Neuronal stem cell (in vitro differentiated cells): ENCODE results near the gene TTC33.

Source experiments
- DNase-seq: peaks from one replicate; pipeline ENCODE4 v3.0.0-alpha.2; 2013; ENCODE audit warnings: low spot score
- H2AFZ ChIP-seq: one replicate; pipeline ENCODE4 v1.6.1; 2013; ENCODE audit warnings: mild to moderate bottlenecking, low read length, inconsistent platforms
- H2AK5ac ChIP-seq: 2 replicates; pipeline ENCODE4 v1.6.1; 2013; ENCODE audit warnings: low read depth, mild to moderate bottlenecking, inconsistent platforms, low read length, moderate library complexity, mixed read lengths
- H2BK120ac ChIP-seq: 2 replicates; pipeline ENCODE4 v1.6.1; 2013; ENCODE audit warnings: low read depth, mild to moderate bottlenecking, inconsistent platforms, low read length, moderate library complexity, mixed read lengths
- H2BK12ac ChIP-seq: one replicate; pipeline ENCODE4 v1.6.1; 2013; ENCODE audit warnings: low read length, inconsistent platforms
- H2BK15ac ChIP-seq: 2 replicates; pipeline ENCODE4 v1.6.1; 2013; ENCODE audit warnings: mild to moderate bottlenecking, low read length, inconsistent platforms, mixed read lengths
- H2BK5ac ChIP-seq: one replicate; pipeline ENCODE4 v1.6.1; 2013; ENCODE audit warnings: inconsistent platforms, mild to moderate bottlenecking, low read length, moderate library complexity
- H3K14ac ChIP-seq: one replicate; pipeline ENCODE4 v1.6.1; 2013; ENCODE audit warnings: low read length, inconsistent platforms
- H3K18ac ChIP-seq: 2 replicates; pipeline ENCODE4 v1.6.1; 2013; ENCODE audit warnings: low read length, inconsistent platforms
- H3K23ac ChIP-seq: 2 replicates; pipeline ENCODE4 v1.6.1; 2013; ENCODE audit warnings: low read depth, mild to moderate bottlenecking, mixed read lengths, low read length, inconsistent platforms; ENCODE audit not compliant: poor library complexity
- H3K27ac ChIP-seq: replicated peaks from 3 replicates; pipeline ENCODE4 v1.5.1; 2013; ENCODE audit warnings: low read length, inconsistent platforms
- H3K27me3 ChIP-seq, 3 experiments: 2 replicates each; pipeline ENCODE4 v1.6.1; 2013; ENCODE audit warnings: low read length in 3 of 3, mild to moderate bottlenecking in 2 of 3, inconsistent platforms in 1 of 3, low read depth in 1 of 3, mixed read lengths in 1 of 3, moderate library complexity in 1 of 3; ENCODE audit not compliant: control insufficient read depth in 3 of 3, insufficient read depth in 3 of 3
- H3K36me3 ChIP-seq, 2 donors: replicated peaks in 1 of 2; 2 replicates each; pipeline ENCODE4 v1.6.1; 2013; ENCODE audit warnings: low read length in 2 of 2; ENCODE audit not compliant: control insufficient read depth in 2 of 2, insufficient read depth in 2 of 2
- H3K4ac ChIP-seq: 2 replicates; pipeline ENCODE4 v1.6.1; 2013; ENCODE audit warnings: inconsistent platforms, mild to moderate bottlenecking, low read length, moderate library complexity
- H3K4me1 ChIP-seq, 2 donors: 1 replicate in 1 of 2; 2 replicates in 1 of 2; pipeline ENCODE4 v1.6.1; 2013; ENCODE audit warnings: low read length in 2 of 2, low read depth in 1 of 2; ENCODE audit not compliant: control insufficient read depth in 2 of 2, insufficient read depth in 1 of 2
- H3K4me2 ChIP-seq: one replicate; pipeline ENCODE4 v1.6.1; 2013; ENCODE audit warnings: mild to moderate bottlenecking, low read length, inconsistent platforms; ENCODE audit not compliant: insufficient read depth, poor library complexity, severe bottlenecking
- H3K4me3 ChIP-seq, 2 donors: 2 replicates each; pipeline ENCODE4 v1.5.1; 2013; ENCODE audit warnings: low read length in 2 of 2, mild to moderate bottlenecking in 2 of 2, inconsistent platforms in 1 of 2, moderate library complexity in 1 of 2
- H3K79me1 ChIP-seq: one replicate; pipeline ENCODE4 v1.6.1; 2013; ENCODE audit warnings: low read depth, mild to moderate bottlenecking, inconsistent platforms, low read length, moderate library complexity
- H3K9ac ChIP-seq: one replicate; pipeline ENCODE4 v1.6.1; 2013; ENCODE audit warnings: mild to moderate bottlenecking, low read depth, low read length, inconsistent platforms; ENCODE audit not compliant: poor library complexity
- H3K9me3 ChIP-seq, 2 donors: replicated peaks in 1 of 2; 2 replicates each; pipeline versions ENCODE3 to v1.6.1; 2013; ENCODE audit warnings: low read length in 2 of 2, mild to moderate bottlenecking in 2 of 2, inconsistent platforms in 1 of 2, low read depth in 1 of 2, mixed read lengths in 1 of 2, moderate library complexity in 1 of 2; ENCODE audit not compliant: control insufficient read depth in 2 of 2, insufficient read depth in 1 of 2
- H4K8ac ChIP-seq: one replicate; pipeline ENCODE4 v1.6.1; 2013; ENCODE audit warnings: low read depth, mild to moderate bottlenecking, inconsistent platforms, low read length, moderate library complexity
- H4K91ac ChIP-seq: one replicate; pipeline ENCODE4 v1.6.1; 2013; ENCODE audit warnings: low read length, low read depth, mild to moderate bottlenecking, inconsistent platforms; ENCODE audit not compliant: poor library complexity
- WGBS, 2 donors: extraction: QIAGEN DNeasy Blood & Tissue Kit; methylation state at CpG; one replicate each; pipeline ENCODE4 v1.1.7; 2013; ENCODE audit warnings: missing lambda C conversion rate in 2 of 2, mixed read lengths in 1 of 2; ENCODE audit not compliant: insufficient read length in 2 of 2, insufficient replicate concordance in 1 of 2; ENCODE audit errors: extremely low coverage in 2 of 2; 5-methylcytosine and 5-hydroxymethylcytosine counted together

TTC33 gene

DNA sequence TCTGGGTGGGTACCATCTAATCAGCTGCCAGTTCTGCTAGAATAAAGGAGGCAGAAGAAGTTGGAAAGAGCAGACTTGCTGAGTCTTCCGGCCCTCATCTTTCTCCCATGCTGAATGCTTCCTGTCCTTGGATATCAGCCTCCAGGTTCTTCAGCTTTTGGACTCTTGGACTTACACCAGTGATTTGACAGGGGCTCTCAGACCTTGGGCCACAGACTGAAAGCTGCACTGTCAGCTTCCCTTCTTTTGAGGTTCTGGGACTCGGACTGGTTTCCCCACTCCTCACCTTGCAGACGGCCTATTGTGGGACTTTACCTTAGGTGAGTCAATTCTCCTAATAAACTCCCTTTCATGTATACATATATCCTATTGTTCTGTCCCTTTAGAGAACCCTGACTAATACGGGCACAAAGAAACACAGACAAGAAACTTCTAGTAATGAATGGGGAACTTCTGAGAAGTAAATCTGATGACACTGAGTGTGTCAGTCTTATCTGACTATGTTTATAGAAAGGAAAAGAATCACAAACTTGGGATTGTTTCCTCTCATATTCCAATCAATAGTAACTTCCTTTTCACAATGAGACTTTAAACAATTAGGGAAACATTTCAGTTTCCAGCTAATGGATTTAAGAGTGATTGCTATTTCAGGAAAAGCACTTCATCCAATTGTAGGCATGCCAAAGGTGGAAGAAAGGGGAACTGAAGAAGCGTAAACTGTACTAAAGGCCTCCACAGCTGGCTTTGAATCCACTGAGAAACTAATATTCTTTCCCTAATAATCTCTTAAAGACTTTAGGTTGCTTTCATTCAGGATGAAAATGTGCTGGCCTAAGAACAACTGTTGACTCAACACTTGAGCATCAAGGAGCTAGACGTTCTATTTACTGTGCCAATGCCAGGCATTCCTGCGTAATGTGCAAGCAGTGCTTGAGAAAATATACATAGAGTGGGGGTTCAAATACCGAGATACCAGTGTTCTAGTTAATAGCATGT lies 204.0 kb downstream of the TTC33 start:
- Histone ChIP-seq H3K9me3 (no peaks in the 10 kb centered on the region), H2AFZ (no peak overlapping the region), H2BK12ac (no peak overlapping the region), H3K4me3 (no peak overlapping the region), H3K4me1 (peaks cover 0 to 6% of the 10 kb centered on the region in 2 donors), H3K27ac (no peak overlapping the region), H3K9ac (no peak overlapping the region), H3K79me1 (no peaks in the 10 kb centered on the region), H3K14ac (no peak overlapping the region), H3K23ac (no peak overlapping the region), H4K91ac (no peak overlapping the region), H3K18ac (no peak overlapping the region), H2AK5ac (no peak overlapping the region), H3K36me3 (peaks cover 0 to 2% of the 10 kb centered on the region in 2 donors), H2BK5ac (no peak overlapping the region), H3K4me2 (no peak overlapping the region), H2BK15ac (no peak overlapping the region), H4K8ac (no peak overlapping the region), H3K27me3 (no peaks in the 10 kb centered on the region), H2BK120ac (no peak overlapping the region), H3K4ac (no peak overlapping the region)
- no CpG with 5 or more reads among the region's 8 CpGs for WGBS, 2 donors
- no peak for DNase-seq

DNA sequence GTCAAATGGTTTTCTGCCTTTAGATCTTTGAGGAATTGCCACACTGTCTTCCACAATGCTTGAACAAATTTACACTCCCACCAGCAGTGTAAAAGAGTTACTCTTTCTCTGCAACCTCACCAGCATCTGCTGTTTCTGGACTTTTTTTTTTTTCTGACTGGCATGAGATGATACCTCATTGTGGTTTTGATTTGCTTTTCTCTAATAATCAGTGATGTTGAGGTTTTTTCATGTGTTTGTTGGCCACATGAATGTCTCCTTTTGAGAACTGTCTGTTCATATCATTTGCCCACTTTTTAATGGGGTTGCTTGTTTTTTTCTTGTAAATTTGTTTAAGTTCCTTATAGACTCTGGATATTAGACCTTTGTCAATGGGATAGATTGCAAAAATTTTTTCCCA lies 205.3 kb downstream of the TTC33 start:
- Histone ChIP-seq H3K9me3 (no peaks in the 10 kb centered on the region), H2AK5ac (no peak overlapping the region), H3K4me1 (peaks cover 0 to 4% of the 10 kb centered on the region in 2 donors), H2BK5ac (no peak overlapping the region), H3K4me3 (no peak overlapping the region), H3K4ac (no peak overlapping the region), H2BK12ac (no peak overlapping the region), H3K79me1 (no peaks in the 10 kb centered on the region), H2BK120ac (no peak overlapping the region), H4K91ac (no peak overlapping the region), H2BK15ac (no peak overlapping the region), H3K27ac (no peak overlapping the region), H3K9ac (no peak overlapping the region), H2AFZ (no peak overlapping the region), H3K14ac (no peak overlapping the region), H3K23ac (no peak overlapping the region), H4K8ac (no peak overlapping the region), H3K27me3 (no peaks in the 10 kb centered on the region), H3K18ac (no peak overlapping the region), H3K4me2 (no peak overlapping the region), H3K36me3 (peaks cover 0 to 2% of the 10 kb centered on the region in 2 donors)
- no peak for DNase-seq

DNA sequence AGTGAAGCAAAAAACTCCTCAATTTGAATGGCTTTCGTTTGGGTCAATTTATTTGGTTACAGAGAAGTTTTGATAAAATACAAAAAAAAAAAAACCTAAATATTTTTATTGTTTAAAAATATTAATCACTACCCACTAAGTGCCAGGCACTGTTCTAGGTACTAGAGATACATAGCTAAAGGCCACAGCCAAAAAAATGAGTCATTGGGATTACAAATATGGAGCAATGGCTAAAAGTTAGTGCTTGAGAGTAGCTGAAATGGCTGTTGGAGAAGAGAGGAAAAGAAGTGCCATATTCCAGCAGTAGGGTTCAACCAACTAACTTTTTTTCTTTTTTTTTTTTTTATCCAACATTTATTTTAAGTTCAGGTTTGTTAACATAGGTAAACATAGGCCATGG lies 206.1 kb downstream of the TTC33 start:
- WGBS, 2 donors, result no CpG with 5 or more reads among the region's 1 CpG
- DNase-seq, result no peak
- no peak overlapping the region for H4K91ac ChIP-seq

DNA sequence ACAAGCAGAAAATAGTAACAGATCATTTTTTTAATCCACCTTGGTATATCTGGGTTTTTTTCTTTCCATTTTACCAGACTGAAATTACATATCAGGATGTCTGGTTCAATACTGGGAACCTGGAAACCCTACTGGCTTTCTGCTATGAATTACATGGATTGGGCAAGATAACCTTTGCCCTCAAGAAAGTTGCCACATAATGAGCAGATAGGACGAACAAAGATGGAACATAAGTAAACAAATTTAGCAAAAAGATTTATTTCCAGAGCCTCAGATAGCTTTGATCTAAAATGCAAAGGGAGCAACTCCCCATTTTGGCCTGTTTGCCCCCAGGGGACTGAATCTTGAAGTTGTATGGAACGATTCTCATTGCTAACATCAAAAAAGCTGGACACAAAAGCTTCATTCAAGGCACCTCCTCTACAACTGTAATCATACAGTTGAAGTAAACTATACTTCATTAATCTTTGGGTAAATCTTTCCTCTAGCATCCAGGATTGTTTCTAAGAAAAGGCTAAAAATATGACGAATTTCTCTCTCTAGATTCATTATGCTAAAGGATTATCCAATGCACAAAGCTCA lies 207.7 kb downstream of the TTC33 start:
- Histone ChIP-seq H3K9ac (no peak overlapping the region), H3K4me3 (no peak overlapping the region), H2AFZ (no peak overlapping the region), H3K27me3 (no peaks in the 10 kb centered on the region), H3K9me3 (no peaks in the 10 kb centered on the region), H2BK5ac (no peak overlapping the region), H3K4ac (no peak overlapping the region), H3K36me3 (peaks cover 0 to 2% of the 10 kb centered on the region in 2 donors), H2AK5ac (no peak overlapping the region), H3K18ac (no peak overlapping the region), H3K27ac (no peak overlapping the region), H3K23ac (no peak overlapping the region), H3K79me1 (no peaks in the 10 kb centered on the region), H3K4me1 (no peaks in the 10 kb centered on the region), H2BK15ac (no peak overlapping the region), H3K4me2 (no peak overlapping the region), H2BK12ac (no peak overlapping the region), H4K91ac (no peak overlapping the region), H4K8ac (no peak overlapping the region), H3K14ac (no peak overlapping the region), H2BK120ac (no peak overlapping the region)
- WGBS, 2 donors, result no CpG with 5 or more reads among the region's 3 CpGs
- DNase-seq, result no peak

More for the DNA sequence above, 206.1 kb downstream of the TTC33 start:
- Histone ChIP-seq H2AK5ac (no peak overlapping the region), H2AFZ (no peak overlapping the region), H3K18ac (no peak overlapping the region), H4K8ac (no peak overlapping the region), H3K4me1 (peaks cover 0 to 4% of the 10 kb centered on the region in 2 donors), H3K36me3 (peaks cover 0 to 2% of the 10 kb centered on the region in 2 donors), H3K79me1 (no peaks in the 10 kb centered on the region), H3K27me3 (no peaks in the 10 kb centered on the region), H3K9ac (no peak overlapping the region), H2BK12ac (no peak overlapping the region), H2BK5ac (no peak overlapping the region), H3K27ac (no peak overlapping the region), H2BK120ac (no peak overlapping the region), H3K4me2 (no peak overlapping the region), H3K9me3 (no peaks in the 10 kb centered on the region), H3K14ac (no peak overlapping the region), H2BK15ac (no peak overlapping the region), H3K4ac (no peak overlapping the region), H3K4me3 (no peak overlapping the region), H3K23ac (no peak overlapping the region)
